ENCODE data around the gene SEC23IP. TPM values are rescaled to one million over a fixed set of nuclear protein-coding genes. Genes with fewer than 3 reads are reported as not detected.
"Not testable (repeated sequence)": the region's sequence is repeated elsewhere in the genome, so short reads cannot be mapped to it uniquely, and the experiment has no call there.

Gene SEC23IP
- total and polyA plus RNA-seq, 8 donors: 4.1 to 82.1 (median 14.8) TPM

GRCh38 chr10:119872610-119872859 lies 20.0 kb upstream of the SEC23IP start, which contains the start of gene MCMBP:
MCMBP (minus strand) TSS chr10:119872843; CDS start chr10:119872584, 259 bp downstream.
- no peaks in the 10 kb centered on the region for H3K9me3 ChIP-seq
- no peaks in the 10 kb centered on the region for H3K36me3 ChIP-seq
- DNase-seq: no peak
- WGBS, 5 donors: 0 to 1% (median 0%) methylated on average over 5 to 42 of the region's 42 CpGs
- peak within 1 kb of the TSS; percentile 73 to 92 (median 84) for H3K4me3 ChIP-seq
- intact Hi-C loops (cut with DNase I; ENCODE audit: low total_unique reads): no loop called here
- TF ChIP-seq POLR2AphosphoS5 (IDR thresholded peaks at IDR 0.05): peak in 1 of 3 donors; percentile 84
- TF ChIP-seq POLR2A (IDR thresholded peaks at IDR 0.05): no peak
- TF ChIP-seq CTCF (IDR thresholded peaks at IDR 0.05): no peak
- TF ChIP-seq EP300 (IDR thresholded peaks at IDR 0.05): no peak
- H3K27ac ChIP-seq: peak within 1 kb of the TSS; percentile 85 to 97 (median 93)
- H3K27me3 ChIP-seq: no peaks in the 10 kb centered on the region
- H3K4me1 ChIP-seq: peaks cover 22 to 54% (median 32%) of the 10 kb centered on the region in 4 donors

GRCh38 chr10:119872860-119873681 lies 19.5 kb upstream of the SEC23IP start:
- Histone ChIP-seq H3K4me3 (peak overlapping the region; percentile 73 to 92 (median 84)), H3K4me1 (peaks cover 22 to 48% (median 32%) of the 10 kb centered on the region in 4 donors), H3K9me3 (no peaks in the 10 kb centered on the region), H3K27ac (peak overlapping the region; percentile 85 to 97 (median 93)), H3K27me3 (no peaks in the 10 kb centered on the region), H3K36me3 (no peaks in the 10 kb centered on the region)
- intact Hi-C loops (cut with DNase I; ENCODE audit: low total_unique reads): no loop called here
- TF ChIP-seq POLR2A (IDR thresholded peaks at IDR 0.05): no peak
- TF ChIP-seq EP300 (IDR thresholded peaks at IDR 0.05): no peak
- peak; percentile 30 to 85 (median 56) for TF ChIP-seq POLR2AphosphoS5 (IDR thresholded peaks at IDR 0.05)
- no peak for TF ChIP-seq CTCF (IDR thresholded peaks at IDR 0.05)
- DNase-seq: peak; percentile 89 to 97
- WGBS, 5 donors: 0 to 1% (median 0%) methylated on average over 19 to 73 of the region's 75 CpGs

GRCh38 chr10:119878524-119878923 lies 14.0 kb upstream of the SEC23IP start:
- Histone ChIP-seq H3K4me3 (no peak overlapping the region), H3K9me3 (no peaks in the 10 kb centered on the region), H3K27me3 (no peaks in the 10 kb centered on the region), H3K27ac (no peak overlapping the region), H3K4me1 (peaks cover 4 to 8% (median 6%) of the 10 kb centered on the region in 4 donors), H3K36me3 (no peaks in the 10 kb centered on the region)
- DNase-seq: no peak
- intact Hi-C loops (cut with DNase I; ENCODE audit: low total_unique reads): no loop called here
- TF ChIP-seq EP300 (IDR thresholded peaks at IDR 0.05) (no peak), CTCF (IDR thresholded peaks at IDR 0.05) (no peak), POLR2A (IDR thresholded peaks at IDR 0.05) (no peak), POLR2AphosphoS5 (IDR thresholded peaks at IDR 0.05) (no peak)
- 37 to 52% (median 47%) methylated on average over 2 of the region's 2 CpGs for WGBS, 5 donors

GRCh38 chr10:119883901-119884611 lies 8.5 kb upstream of the SEC23IP start:
- H3K4me1 ChIP-seq; DNase-seq; H3K9me3 ChIP-seq; H3K27me3 ChIP-seq; H3K4me3 ChIP-seq; H3K36me3 ChIP-seq; intact Hi-C loops (cut with DNase I; ENCODE audit: low total_unique reads); H3K27ac ChIP-seq: not testable (repeated sequence)
- WGBS, 5 donors: 64 to 85% (median 83%) methylated on average over 10 to 11 of the region's 11 CpGs

GRCh38 chr10:119886070-119886469 lies 6.5 kb upstream of the SEC23IP start:
- H3K4me3 ChIP-seq; H3K9me3 ChIP-seq; DNase-seq; H3K27ac ChIP-seq; intact Hi-C loops (cut with DNase I; ENCODE audit: low total_unique reads); H3K36me3 ChIP-seq; H3K4me1 ChIP-seq; H3K27me3 ChIP-seq: not testable (repeated sequence)
- WGBS, 5 donors: 71 to 88% (median 84%) methylated on average over 6 of the region's 6 CpGs

GRCh38 chr10:119888715-119889114 lies 3.8 kb upstream of the SEC23IP start:
- H3K9me3 ChIP-seq; DNase-seq; H3K27ac ChIP-seq; intact Hi-C loops (cut with DNase I; ENCODE audit: low total_unique reads); H3K27me3 ChIP-seq; H3K4me3 ChIP-seq; H3K36me3 ChIP-seq: not testable (repeated sequence)
- 27 to 53% (median 39%) methylated on average over 3 of the region's 3 CpGs for WGBS, 5 donors
- H3K4me1 ChIP-seq: peaks cover 8 to 22% (median 15%) of the 10 kb centered on the region in 4 donors

GRCh38 chr10:119889201-119889600 lies 3.3 kb upstream of the SEC23IP start:
- DNase-seq: not testable (repeated sequence)
- 30 to 51% (median 45%) methylated on average over 3 of the region's 3 CpGs for WGBS, 5 donors

GRCh38 chr10:119890307-119890706 lies 2.2 kb upstream of the SEC23IP start:
- H3K4me1 ChIP-seq: peaks cover 21 to 38% (median 31%) of the 10 kb centered on the region in 4 donors
- 73 to 86% (median 82%) methylated on average over 4 of the region's 4 CpGs for WGBS, 5 donors
- H3K27ac ChIP-seq; H3K27me3 ChIP-seq; DNase-seq; H3K4me3 ChIP-seq; H3K36me3 ChIP-seq; intact Hi-C loops (cut with DNase I; ENCODE audit: low total_unique reads); H3K9me3 ChIP-seq: not testable (repeated sequence)

More at GRCh38 chr10:119889201-119889600, 3.3 kb upstream of the SEC23IP start:
- H3K27me3 ChIP-seq; H3K9me3 ChIP-seq; H3K4me3 ChIP-seq; H3K36me3 ChIP-seq; intact Hi-C loops (cut with DNase I; ENCODE audit: low total_unique reads): not testable (repeated sequence)
- Histone ChIP-seq H3K4me1 (peaks cover 13 to 27% (median 20%) of the 10 kb centered on the region in 4 donors), H3K27ac (peak overlapping the region in 1 of 5 donors; percentile 7)

Data from stomach (tissue), 9 donors.